Central memory CD8-positive, alpha-beta T cell (primary cell): ENCODE results near the gene ACYP1.

Source experiments
- ATAC-seq: fragments of 150-1000 bp; cut with Tn5 transposase; replicated peaks from 2 replicates; pipeline ENCODE4 v1.10.0; 2022; ENCODE audit warnings: mild to moderate bottlenecking, moderate FRiP score, moderate number of reproducible peaks; ENCODE audit not compliant: poor library complexity, severe bottlenecking; ENCODE audit errors: extremely low read depth
- DNase-seq, 2 donors: peaks; one replicate each; pipeline ENCODE4 v3.0.0; 2021; ENCODE audit warnings: low spot score in 2 of 2
- H3K27ac Mint-ChIP-seq: one replicate; pipeline ENCODE4 v1.8.0; 2022; ENCODE audit warnings: low read depth, mild to moderate bottlenecking, moderate library complexity, mixed read lengths
- H3K27me3 Mint-ChIP-seq: one replicate; pipeline ENCODE4 v1.8.0; 2022; ENCODE audit warnings: mixed read lengths
- H3K36me3 Mint-ChIP-seq: one replicate; pipeline ENCODE4 v1.8.0; 2022; ENCODE audit warnings: mild to moderate bottlenecking, moderate library complexity, mixed read lengths; ENCODE audit not compliant: insufficient read depth
- H3K4me1 Mint-ChIP-seq: one replicate; pipeline ENCODE4 v1.8.0; 2022; ENCODE audit warnings: mixed read lengths
- H3K4me3 Mint-ChIP-seq: one replicate; pipeline ENCODE4 v1.8.0; 2022; ENCODE audit warnings: mild to moderate bottlenecking, moderate library complexity, mixed read lengths
- H3K9me3 Mint-ChIP-seq: one replicate; pipeline ENCODE4 v1.8.0; 2022; ENCODE audit warnings: mixed read lengths

Gene ACYP1

GRCh38 chr14:75046275-75046674 is 17.5 kb downstream of the ACYP1 start:
- Mint-ChIP-seq H3K9me3 (no peaks in the 10 kb centered on the region), H3K27ac (no peak overlapping the region), H3K4me1 (peaks cover 51% of the 10 kb centered on the region), H3K4me3 (no peak overlapping the region), H3K27me3 (no peaks in the 10 kb centered on the region), H3K36me3 (peaks cover 17% of the 10 kb centered on the region)
- DNase-seq (no peak), ATAC-seq (no peak)

GRCh38 chr14:75044752-75045151 is 19.1 kb downstream of the ACYP1 start:
- ATAC-seq (no peak), DNase-seq (no peak)
- H3K9me3 Mint-ChIP-seq = no peaks in the 10 kb centered on the region
- no peak overlapping the region for H3K27ac Mint-ChIP-seq
- no peak overlapping the region for H3K4me3 Mint-ChIP-seq
- peaks cover 41% of the 10 kb centered on the region for H3K4me1 Mint-ChIP-seq
- peaks cover 11% of the 10 kb centered on the region for H3K36me3 Mint-ChIP-seq
- H3K27me3 Mint-ChIP-seq = no peaks in the 10 kb centered on the region

GRCh38 chr14:75044322-75044721 is 19.5 kb downstream of the ACYP1 start:
- Mint-ChIP-seq H3K4me1 (peaks cover 40% of the 10 kb centered on the region), H3K27me3 (no peaks in the 10 kb centered on the region), H3K4me3 (no peak overlapping the region), H3K9me3 (no peaks in the 10 kb centered on the region), H3K36me3 (peaks cover 9% of the 10 kb centered on the region), H3K27ac (no peak overlapping the region)
- ATAC-seq (no peak), DNase-seq (no peak)

- H3K4me1 Mint-ChIP-seq = peaks cover 29% of the 10 kb centered on the region
- H3K27me3 Mint-ChIP-seq = no peaks in the 10 kb centered on the region
- H3K4me3 Mint-ChIP-seq = no peak overlapping the region
- DNase-seq (no peak), ATAC-seq (no peak)
- H3K9me3 Mint-ChIP-seq = no peaks in the 10 kb centered on the region
- H3K27ac Mint-ChIP-seq = no peak overlapping the region
- H3K36me3 Mint-ChIP-seq = peaks cover 11% of the 10 kb centered on the region
Observed at GRCh38 chr14:75042035-75042434, 21.8 kb downstream of the ACYP1 start.

- Mint-ChIP-seq H3K4me3 (no peak overlapping the region), H3K4me1 (peaks cover 25% of the 10 kb centered on the region), H3K27ac (no peak overlapping the region), H3K36me3 (peaks cover 11% of the 10 kb centered on the region), H3K9me3 (no peaks in the 10 kb centered on the region), H3K27me3 (no peaks in the 10 kb centered on the region)
- ATAC-seq = no peak
- DNase-seq = no peak
Observed at GRCh38 chr14:75041613-75042012, 22.2 kb downstream of the ACYP1 start.

- DNase-seq = no peak
- ATAC-seq = no peak
- Mint-ChIP-seq H3K36me3 (peaks cover 15% of the 10 kb centered on the region), H3K27ac (no peak overlapping the region), H3K4me1 (peaks cover 20% of the 10 kb centered on the region), H3K27me3 (no peaks in the 10 kb centered on the region), H3K4me3 (no peak overlapping the region), H3K9me3 (no peaks in the 10 kb centered on the region)
Observed at GRCh38 chr14:75040959-75041358, 22.9 kb downstream of the ACYP1 start.

GRCh38 chr14:75040507-75040906 is 23.3 kb downstream of the ACYP1 start:
- no peaks in the 10 kb centered on the region for H3K9me3 Mint-ChIP-seq
- H3K27ac Mint-ChIP-seq = no peak overlapping the region
- peaks cover 15% of the 10 kb centered on the region for H3K36me3 Mint-ChIP-seq
- peaks cover 15% of the 10 kb centered on the region for H3K4me1 Mint-ChIP-seq
- H3K4me3 Mint-ChIP-seq = no peak overlapping the region
- ATAC-seq = no peak
- DNase-seq = no peak
- no peaks in the 10 kb centered on the region for H3K27me3 Mint-ChIP-seq

GRCh38 chr14:75032939-75033338 is 30.9 kb downstream of the ACYP1 start:
- Mint-ChIP-seq H3K4me1 (no peaks in the 10 kb centered on the region), H3K27me3 (no peaks in the 10 kb centered on the region), H3K36me3 (peaks cover 20% of the 10 kb centered on the region), H3K9me3 (no peaks in the 10 kb centered on the region), H3K4me3 (no peak overlapping the region), H3K27ac (no peak overlapping the region)
- no peak for ATAC-seq
- no peak for DNase-seq

- no peak for ATAC-seq
- H3K9me3 Mint-ChIP-seq = no peaks in the 10 kb centered on the region
- DNase-seq = no peak
- H3K27ac Mint-ChIP-seq = no peak overlapping the region
- H3K4me3 Mint-ChIP-seq = no peak overlapping the region
- H3K4me1 Mint-ChIP-seq = no peaks in the 10 kb centered on the region
- peaks cover 16% of the 10 kb centered on the region for H3K36me3 Mint-ChIP-seq
- H3K27me3 Mint-ChIP-seq = no peaks in the 10 kb centered on the region
Observed at GRCh38 chr14:75030147-75030546, 33.7 kb downstream of the ACYP1 start.

GRCh38 chr14:75025876-75026275 is 37.9 kb downstream of the ACYP1 start:
- H3K27ac Mint-ChIP-seq = no peak overlapping the region
- H3K36me3 Mint-ChIP-seq = peaks cover 19% of the 10 kb centered on the region
- no peak for ATAC-seq
- no peak for DNase-seq
- H3K4me3 Mint-ChIP-seq = no peak overlapping the region
- H3K4me1 Mint-ChIP-seq = no peaks in the 10 kb centered on the region
- H3K9me3 Mint-ChIP-seq = no peaks in the 10 kb centered on the region
- no peaks in the 10 kb centered on the region for H3K27me3 Mint-ChIP-seq

- ATAC-seq (no peak), DNase-seq (no peak)
- Mint-ChIP-seq H3K27me3 (no peaks in the 10 kb centered on the region), H3K9me3 (no peaks in the 10 kb centered on the region), H3K4me3 (no peak overlapping the region), H3K27ac (no peak overlapping the region), H3K36me3 (peaks cover 18% of the 10 kb centered on the region), H3K4me1 (no peaks in the 10 kb centered on the region)
Observed at GRCh38 chr14:75025082-75025481, 38.7 kb downstream of the ACYP1 start.

- Mint-ChIP-seq H3K27me3 (no peaks in the 10 kb centered on the region), H3K27ac (no peak overlapping the region), H3K4me3 (no peak overlapping the region), H3K9me3 (no peaks in the 10 kb centered on the region), H3K4me1 (no peaks in the 10 kb centered on the region), H3K36me3 (peaks cover 23% of the 10 kb centered on the region)
- DNase-seq = no peak
- ATAC-seq = no peak
Observed at GRCh38 chr14:75023108-75023507, 40.7 kb downstream of the ACYP1 start.

GRCh38 chr14:75022655-75023054 is 41.2 kb downstream of the ACYP1 start:
- Mint-ChIP-seq H3K27ac (no peak overlapping the region), H3K27me3 (no peaks in the 10 kb centered on the region), H3K4me1 (no peaks in the 10 kb centered on the region), H3K9me3 (no peaks in the 10 kb centered on the region), H3K4me3 (no peak overlapping the region), H3K36me3 (peaks cover 26% of the 10 kb centered on the region)
- DNase-seq (no peak), ATAC-seq (no peak)

- Mint-ChIP-seq H3K4me3 (no peak overlapping the region), H3K27me3 (no peaks in the 10 kb centered on the region), H3K4me1 (peaks cover 6% of the 10 kb centered on the region), H3K36me3 (peaks cover 34% of the 10 kb centered on the region), H3K9me3 (no peaks in the 10 kb centered on the region), H3K27ac (no peak overlapping the region)
- DNase-seq (no peak), ATAC-seq (no peak)
Observed at GRCh38 chr14:75018694-75019093, 45.1 kb downstream of the ACYP1 start.
